Neuron (in vitro differentiated cells): ENCODE measurements around the gene ZBTB8OS.
"Not testable (repeated sequence)": the region's sequence is repeated elsewhere in the genome, so short reads cannot be mapped to it uniquely, and the experiment has no call there.

Experiments used
- H2AFZ ChIP-seq: one replicate; pipeline ENCODE4 v1.6.1; 2013; ENCODE audit warnings: low read depth, mild to moderate bottlenecking, inconsistent platforms, low read length, moderate library complexity
- H3K27me3 ChIP-seq: one replicate; pipeline ENCODE4 v1.6.1; 2013; ENCODE audit warnings: low read length; ENCODE audit not compliant: insufficient read depth
- H3K36me3 ChIP-seq: one replicate; pipeline ENCODE4 v1.6.1; 2013; ENCODE audit warnings: low read length; ENCODE audit not compliant: insufficient read depth
- H3K4me1 ChIP-seq: one replicate; pipeline ENCODE4 v1.6.1; 2013; ENCODE audit warnings: low read length; ENCODE audit not compliant: insufficient read depth
- H3K4me3 ChIP-seq: 2 replicates; pipeline ENCODE4 v1.5.1; 2013; ENCODE audit warnings: mild to moderate bottlenecking, low read length, moderate library complexity
- H3K9me3 ChIP-seq: one replicate; pipeline ENCODE4 v1.6.1; 2013; ENCODE audit warnings: low read length

Gene ZBTB8OS

GRCh38 chr1:32636914-32637645, 13.3 kb downstream of the ZBTB8OS start:
- Histone ChIP-seq H3K4me3 (no peak overlapping the region), H3K36me3 (peaks cover 16% of the 10 kb centered on the region), H3K9me3 (no peaks in the 10 kb centered on the region), H3K27me3 (no peaks in the 10 kb centered on the region), H2AFZ (no peak overlapping the region), H3K4me1 (peaks cover 10% of the 10 kb centered on the region)

- Histone ChIP-seq H3K9me3 (no peaks in the 10 kb centered on the region), H3K36me3 (peaks cover 23% of the 10 kb centered on the region), H2AFZ (no peak overlapping the region)
Observed at GRCh38 chr1:32635508-32636277, 14.7 kb downstream of the ZBTB8OS start.

GRCh38 chr1:32632829-32633228, 17.5 kb downstream of the ZBTB8OS start:
- Histone ChIP-seq H2AFZ (no peak overlapping the region), H3K27me3 (no peaks in the 10 kb centered on the region), H3K36me3 (peaks cover 33% of the 10 kb centered on the region), H3K4me3 (no peak overlapping the region), H3K9me3 (no peaks in the 10 kb centered on the region), H3K4me1 (peaks cover 10% of the 10 kb centered on the region)

More at GRCh38 chr1:32635508-32636277, 14.7 kb downstream of the ZBTB8OS start:
- peaks cover 10% of the 10 kb centered on the region for H3K4me1 ChIP-seq
- no peak overlapping the region for H3K4me3 ChIP-seq
- H3K27me3 ChIP-seq, result no peaks in the 10 kb centered on the region

GRCh38 chr1:32630173-32630572, 20.2 kb downstream of the ZBTB8OS start:
- not testable (repeated sequence) for H3K4me1 ChIP-seq, H3K27me3 ChIP-seq, H2AFZ ChIP-seq, H3K4me3 ChIP-seq, H3K9me3 ChIP-seq
- H3K36me3 ChIP-seq, result peaks cover 49% of the 10 kb centered on the region

- Histone ChIP-seq H3K4me3 (no peak overlapping the region), H3K9me3 (no peaks in the 10 kb centered on the region), H3K36me3 (peaks cover 41% of the 10 kb centered on the region), H2AFZ (no peak overlapping the region), H3K27me3 (no peaks in the 10 kb centered on the region), H3K4me1 (no peaks in the 10 kb centered on the region)
Observed at GRCh38 chr1:32627596-32628162, 22.7 kb downstream of the ZBTB8OS start.

GRCh38 chr1:32626176-32626575, 24.2 kb downstream of the ZBTB8OS start:
- H2AFZ ChIP-seq, result no peak overlapping the region
- no peaks in the 10 kb centered on the region for H3K4me1 ChIP-seq
- H3K27me3 ChIP-seq, result no peaks in the 10 kb centered on the region
- no peaks in the 10 kb centered on the region for H3K9me3 ChIP-seq
- H3K4me3 ChIP-seq, result no peak overlapping the region
- H3K36me3 ChIP-seq, result peaks cover 38% of the 10 kb centered on the region

GRCh38 chr1:32623775-32624174, 26.6 kb downstream of the ZBTB8OS start:
- no peaks in the 10 kb centered on the region for H3K27me3 ChIP-seq
- peaks cover 36% of the 10 kb centered on the region for H3K36me3 ChIP-seq
- no peaks in the 10 kb centered on the region for H3K4me1 ChIP-seq
- no peak overlapping the region for H3K4me3 ChIP-seq
- H3K9me3 ChIP-seq, result no peaks in the 10 kb centered on the region
- H2AFZ ChIP-seq, result no peak overlapping the region

- Histone ChIP-seq H3K4me3 (no peak overlapping the region), H3K4me1 (no peaks in the 10 kb centered on the region), H3K36me3 (peaks cover 36% of the 10 kb centered on the region), H3K9me3 (no peaks in the 10 kb centered on the region), H2AFZ (no peak overlapping the region), H3K27me3 (no peaks in the 10 kb centered on the region)
Observed at GRCh38 chr1:32622806-32623681, 27.3 kb downstream of the ZBTB8OS start.

- H3K27me3 ChIP-seq, result no peaks in the 10 kb centered on the region
- no peak overlapping the region for H2AFZ ChIP-seq
- no peak overlapping the region for H3K4me3 ChIP-seq
- H3K4me1 ChIP-seq, result no peaks in the 10 kb centered on the region
- no peaks in the 10 kb centered on the region for H3K9me3 ChIP-seq
- H3K36me3 ChIP-seq, result peaks cover 29% of the 10 kb centered on the region
Observed at GRCh38 chr1:32622205-32622604, 28.1 kb downstream of the ZBTB8OS start.

GRCh38 chr1:32619701-32620485, 30.5 kb downstream of the ZBTB8OS start:
- no peak overlapping the region for H3K4me3 ChIP-seq
- no peaks in the 10 kb centered on the region for H3K4me1 ChIP-seq
- H3K27me3 ChIP-seq, result no peaks in the 10 kb centered on the region
- H2AFZ ChIP-seq, result no peak overlapping the region
- no peaks in the 10 kb centered on the region for H3K9me3 ChIP-seq
- H3K36me3 ChIP-seq, result peaks cover 19% of the 10 kb centered on the region

GRCh38 chr1:32618673-32619221, 31.6 kb downstream of the ZBTB8OS start:
- Histone ChIP-seq H2AFZ (no peak overlapping the region), H3K36me3 (peaks cover 16% of the 10 kb centered on the region), H3K4me3 (no peak overlapping the region), H3K4me1 (no peaks in the 10 kb centered on the region), H3K27me3 (no peaks in the 10 kb centered on the region), H3K9me3 (no peaks in the 10 kb centered on the region)

GRCh38 chr1:32613472-32613871, 36.9 kb downstream of the ZBTB8OS start:
- Histone ChIP-seq H2AFZ (no peak overlapping the region), H3K27me3 (no peaks in the 10 kb centered on the region), H3K36me3 (no peaks in the 10 kb centered on the region), H3K4me3 (no peak overlapping the region), H3K9me3 (no peaks in the 10 kb centered on the region), H3K4me1 (no peaks in the 10 kb centered on the region)
